ENCODE measurements around the gene HDAC4. TPM values are rescaled to one million over a fixed set of nuclear protein-coding genes. Genes with fewer than 3 reads are reported as not detected.
A peak's percentile ranks its signal among the peaks of the same experiment; 100 is the strongest.

The HDAC4 gene
- total and polyA plus RNA-seq, 2 donors from 2014 or later: 2.2 to 56.8 TPM

GRCh38 chr2:239296020-239296932 is 104.5 kb downstream of the HDAC4 start:
- Histone ChIP-seq H3K4me3 (ENCODE audit: low read length in 3 of 3) (peak overlapping the region in 1 of 3 donors; percentile 4), H3K27ac (ENCODE audit: low read depth in 2 of 2, low read length in 2 of 2) (no peak overlapping the region), H3K4me1 (ENCODE audit: control insufficient read depth in 2 of 3, insufficient read depth in 2 of 3, low read depth in 1 of 3, low read length in 3 of 3) (peaks cover 0 to 45% (median 25%) of the 10 kb centered on the region in 3 donors), H3K36me3 (ENCODE audit: control insufficient read depth in 2 of 3, insufficient read depth in 3 of 3, low read length in 3 of 3) (no peaks in the 10 kb centered on the region), H3K9ac (ENCODE audit: low read length in 3 of 3) (no peak overlapping the region), H3K27me3 (ENCODE audit: control insufficient read depth, insufficient read depth, low read length) (no peaks in the 10 kb centered on the region), H3K9me3 (ENCODE audit: control insufficient read depth in 2 of 3, insufficient read depth in 1 of 3, low read length in 3 of 3) (no peaks in the 10 kb centered on the region)
- DNase-seq (peak in 2 of 5 donors; percentile 37 to 66), FAIRE-seq (no peak)
- TF ChIP-seq CTCF (IDR thresholded peaks at IDR 0.05; ENCODE audit: borderline replicate concordance, extremely low read depth, insufficient read depth): no peak
- intact Hi-C loops (cut with DNase I): no loop called here

GRCh38 chr2:239295377-239296019 is 105.3 kb downstream of the HDAC4 start:
- FAIRE-seq: no peak
- Histone ChIP-seq H3K27me3 (ENCODE audit: control insufficient read depth, insufficient read depth, low read length) (no peaks in the 10 kb centered on the region), H3K9ac (ENCODE audit: low read length in 3 of 3) (no peak overlapping the region), H3K27ac (ENCODE audit: low read depth in 2 of 2, low read length in 2 of 2) (no peak overlapping the region), H3K9me3 (ENCODE audit: control insufficient read depth in 2 of 3, insufficient read depth in 1 of 3, low read length in 3 of 3) (no peaks in the 10 kb centered on the region), H3K36me3 (ENCODE audit: control insufficient read depth in 2 of 3, insufficient read depth in 3 of 3, low read length in 3 of 3) (no peaks in the 10 kb centered on the region), H3K4me3 (ENCODE audit: low read length in 3 of 3) (no peak overlapping the region), H3K4me1 (ENCODE audit: control insufficient read depth in 2 of 3, insufficient read depth in 2 of 3, low read depth in 1 of 3, low read length in 3 of 3) (peaks cover 0 to 43% (median 25%) of the 10 kb centered on the region in 3 donors)
- intact Hi-C loops (cut with DNase I): no loop called here
- peak in 1 of 5 donors; percentile 7 for DNase-seq
- TF ChIP-seq CTCF (IDR thresholded peaks at IDR 0.05; ENCODE audit: borderline replicate concordance, extremely low read depth, insufficient read depth): no peak

GRCh38 chr2:239294571-239295054 is 106.2 kb downstream of the HDAC4 start:
- Histone ChIP-seq H3K36me3 (ENCODE audit: control insufficient read depth in 2 of 3, insufficient read depth in 3 of 3, low read length in 3 of 3) (no peaks in the 10 kb centered on the region), H3K4me3 (ENCODE audit: low read length in 3 of 3) (no peak overlapping the region), H3K27ac (ENCODE audit: low read depth in 2 of 2, low read length in 2 of 2) (no peak overlapping the region), H3K27me3 (ENCODE audit: control insufficient read depth, insufficient read depth, low read length) (no peaks in the 10 kb centered on the region), H3K4me1 (ENCODE audit: control insufficient read depth in 2 of 3, insufficient read depth in 2 of 3, low read depth in 1 of 3, low read length in 3 of 3) (peaks cover 0 to 37% (median 19%) of the 10 kb centered on the region in 3 donors), H3K9ac (ENCODE audit: low read length in 3 of 3) (no peak overlapping the region), H3K9me3 (ENCODE audit: control insufficient read depth in 2 of 3, insufficient read depth in 1 of 3, low read length in 3 of 3) (no peaks in the 10 kb centered on the region)
- peak in 1 of 5 donors; percentile 37 for DNase-seq
- intact Hi-C loops (cut with DNase I): no loop called here
- FAIRE-seq: no peak
- TF ChIP-seq CTCF (IDR thresholded peaks at IDR 0.05; ENCODE audit: borderline replicate concordance, extremely low read depth, insufficient read depth): no peak
